ENCODE results near the gene DLGAP4. TPM values are rescaled to one million over a fixed set of nuclear protein-coding genes. Genes with fewer than 3 reads are reported as not detected.

The DLGAP4 gene
- total RNA-seq, 1 donor from 2014 or later = 172 TPM

- no peak for DNase-seq (ENCODE audit: low spot score)
- H3K9me3 Mint-ChIP-seq (ENCODE audit: unreplicated experiment) = no peaks in the 10 kb centered on the region
- peaks cover 3% of the 10 kb centered on the region for H3K36me3 Mint-ChIP-seq (ENCODE audit: low read depth, unreplicated experiment)
- TF ChIP-seq CTCF (IDR thresholded peaks at IDR 0.05; ENCODE audit: unreplicated experiment) = no peak
- peaks cover 18% of the 10 kb centered on the region for H3K4me1 Mint-ChIP-seq (ENCODE audit: unreplicated experiment)
- peaks cover 20% of the 10 kb centered on the region for H3K27me3 Mint-ChIP-seq (ENCODE audit: unreplicated experiment)
- no peak overlapping the region for H3K4me3 Mint-ChIP-seq (ENCODE audit: unreplicated experiment)
- peak overlapping the region; percentile 53 for H3K27ac Mint-ChIP-seq (ENCODE audit: unreplicated experiment)
These were observed 237.3 kb downstream of the DLGAP4 start for GRCh38 chr20:36543184-36544133.

GRCh38 chr20:36544134-36545018 is 238.2 kb downstream of the DLGAP4 start:
- H3K4me3 Mint-ChIP-seq (ENCODE audit: unreplicated experiment) = no peak overlapping the region
- no peak overlapping the region for H3K27ac Mint-ChIP-seq (ENCODE audit: unreplicated experiment)
- H3K36me3 Mint-ChIP-seq (ENCODE audit: low read depth, unreplicated experiment) = peaks cover 7% of the 10 kb centered on the region
- no peak for TF ChIP-seq CTCF (IDR thresholded peaks at IDR 0.05; ENCODE audit: unreplicated experiment)
- peaks cover 18% of the 10 kb centered on the region for H3K4me1 Mint-ChIP-seq (ENCODE audit: unreplicated experiment)
- H3K27me3 Mint-ChIP-seq (ENCODE audit: unreplicated experiment) = peaks cover 23% of the 10 kb centered on the region
- no peak for DNase-seq (ENCODE audit: low spot score)
- no peaks in the 10 kb centered on the region for H3K9me3 Mint-ChIP-seq (ENCODE audit: unreplicated experiment)

- Mint-ChIP-seq H3K36me3 (ENCODE audit: low read depth, unreplicated experiment) (peaks cover 7% of the 10 kb centered on the region), H3K4me1 (ENCODE audit: unreplicated experiment) (peaks cover 12% of the 10 kb centered on the region), H3K4me3 (ENCODE audit: unreplicated experiment) (no peak overlapping the region), H3K27me3 (ENCODE audit: unreplicated experiment) (peaks cover 20% of the 10 kb centered on the region), H3K27ac (ENCODE audit: unreplicated experiment) (no peak overlapping the region), H3K9me3 (ENCODE audit: unreplicated experiment) (no peaks in the 10 kb centered on the region)
- no peak for DNase-seq (ENCODE audit: low spot score)
- TF ChIP-seq CTCF (IDR thresholded peaks at IDR 0.05; ENCODE audit: unreplicated experiment) = no peak
These were observed 240.1 kb downstream of the DLGAP4 start for GRCh38 chr20:36546111-36546736.

GRCh38 chr20:36547186-36548005 is 241.3 kb downstream of the DLGAP4 start:
- no peak for TF ChIP-seq CTCF (IDR thresholded peaks at IDR 0.05; ENCODE audit: unreplicated experiment)
- no peak for DNase-seq (ENCODE audit: low spot score)
- Mint-ChIP-seq H3K27me3 (ENCODE audit: unreplicated experiment) (peaks cover 20% of the 10 kb centered on the region), H3K4me3 (ENCODE audit: unreplicated experiment) (no peak overlapping the region), H3K27ac (ENCODE audit: unreplicated experiment) (no peak overlapping the region), H3K4me1 (ENCODE audit: unreplicated experiment) (peaks cover 8% of the 10 kb centered on the region), H3K9me3 (ENCODE audit: unreplicated experiment) (no peaks in the 10 kb centered on the region), H3K36me3 (ENCODE audit: low read depth, unreplicated experiment) (peaks cover 7% of the 10 kb centered on the region)

All from endothelial cell (in vitro differentiated cells).